GM18508 (cell line): ENCODE results near the gene PANK2.
A peak's percentile ranks its signal among the peaks of the same experiment; 100 is the strongest.

Source experiments
- ATAC-seq: cut with Tn5 transposase; IDR thresholded peaks from one replicate; pipeline ENCODE4 v1.9.1; 2021; ENCODE audit warnings: moderate number of reproducible peaks; ENCODE audit not compliant: insufficient read depth, unreplicated experiment

The PANK2 gene

DNA sequence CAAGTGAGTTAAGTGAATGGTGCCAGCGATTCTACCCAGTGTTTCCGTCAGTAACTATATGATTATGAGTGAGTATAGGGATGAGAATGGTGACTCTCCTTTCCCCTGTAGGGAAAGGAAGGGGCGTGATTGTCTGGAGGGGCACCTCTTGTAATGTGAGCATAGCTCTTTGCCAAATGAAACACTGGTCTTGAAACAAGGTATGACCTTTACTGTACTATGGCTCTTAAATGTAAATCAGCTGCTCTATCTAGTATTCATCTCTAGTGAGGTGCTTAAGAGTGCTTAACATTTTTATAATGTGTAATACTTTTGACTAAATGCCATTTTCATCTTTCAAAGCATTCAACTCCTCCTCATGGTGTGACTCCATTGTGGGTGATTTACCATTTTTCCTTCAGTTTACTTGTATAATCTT, 11.0 kb downstream of the PANK2 start:
- ATAC-seq = no peak

- ATAC-seq = no peak
These were observed 12.0 kb downstream of the PANK2 start for GRCh38 chr20:3901028-3901705.

DNA sequence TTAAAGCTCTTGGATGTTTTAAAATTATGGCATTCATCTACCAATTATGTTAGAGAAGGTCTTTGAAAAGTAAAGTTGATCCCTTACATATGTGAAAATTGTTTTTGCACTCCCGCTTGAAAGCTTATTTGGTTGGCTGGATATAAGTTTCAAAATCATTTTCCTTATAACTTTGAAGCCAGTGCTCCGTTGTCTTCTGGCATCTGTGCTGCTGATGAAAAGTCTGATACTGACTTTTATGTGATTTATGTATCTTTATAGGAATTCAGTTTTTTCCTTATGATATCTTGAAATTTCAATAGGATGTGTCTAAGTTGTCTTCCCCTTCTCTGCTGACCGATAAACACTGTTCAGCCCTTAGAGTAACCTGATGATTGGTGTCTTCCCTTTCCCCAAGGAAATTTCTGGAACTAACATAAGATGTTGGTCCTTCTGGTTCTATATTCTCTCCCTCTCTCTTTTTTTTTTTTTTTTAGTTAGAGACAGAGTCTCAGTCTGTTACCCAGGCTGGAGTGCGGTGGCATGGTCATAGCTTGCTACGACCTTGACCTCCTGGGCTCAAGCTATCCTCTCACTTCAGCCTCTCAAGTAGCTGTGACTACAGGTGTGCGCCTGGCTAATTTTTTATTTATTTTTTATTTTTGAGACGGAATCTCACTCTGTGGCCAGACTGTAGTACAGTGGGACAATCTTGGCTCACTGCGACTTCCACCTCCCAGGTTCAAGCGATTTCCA, 12.7 kb downstream of the PANK2 start:
- ATAC-seq = no peak

GRCh38 chr20:3902446-3902845, 13.3 kb downstream of the PANK2 start:
- no peak for ATAC-seq

GRCh38 chr20:3904224-3904623, 15.0 kb downstream of the PANK2 start:
- no peak for ATAC-seq

- ATAC-seq = no peak
These were observed 15.7 kb downstream of the PANK2 start for GRCh38 chr20:3904857-3905256.

- ATAC-seq = peak; percentile 69
These were observed 17.8 kb downstream of the PANK2 start for GRCh38 chr20:3906744-3907721.

DNA sequence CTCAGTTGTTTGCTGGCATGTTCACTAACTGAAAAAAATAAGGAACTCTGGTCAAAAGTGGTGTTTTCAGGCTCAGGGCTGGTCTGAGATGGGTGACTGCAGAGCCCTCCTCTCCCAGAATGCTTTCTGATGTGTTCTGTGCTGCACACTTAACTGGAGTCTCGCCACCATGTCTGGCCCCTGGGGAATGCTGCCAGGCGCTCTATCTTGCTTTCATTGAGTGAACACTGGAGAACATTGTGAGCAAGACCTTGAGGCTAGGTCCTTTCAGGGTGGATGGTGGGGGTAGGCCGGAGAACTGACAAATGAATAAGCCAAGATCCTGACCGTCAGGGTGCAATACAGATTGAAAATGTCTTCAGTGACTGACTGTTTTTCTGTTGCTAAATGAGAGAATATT, 19.5 kb downstream of the PANK2 start:
- no peak for ATAC-seq

- no peak for ATAC-seq
These were observed 20.8 kb downstream of the PANK2 start for GRCh38 chr20:3909952-3910366.

DNA sequence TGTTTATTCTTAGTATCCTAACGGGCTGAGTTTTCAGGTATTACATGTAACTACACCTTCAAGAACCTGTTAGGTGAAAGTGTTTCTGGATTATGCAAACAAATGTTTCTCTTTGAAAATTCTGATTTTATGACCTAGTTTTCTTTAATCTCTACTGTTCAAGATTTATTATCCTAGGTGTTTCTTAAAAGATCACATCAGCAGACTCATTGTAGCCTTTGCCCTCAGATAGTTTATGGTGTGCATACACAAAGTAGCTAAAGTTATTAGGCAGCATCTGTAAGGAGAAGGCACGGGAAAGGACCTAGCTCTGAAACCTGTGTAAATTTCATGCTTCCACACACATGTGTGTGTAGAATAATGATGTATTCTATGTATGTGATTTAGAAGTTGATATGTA, 21.7 kb downstream of the PANK2 start:
- ATAC-seq = no peak

DNA sequence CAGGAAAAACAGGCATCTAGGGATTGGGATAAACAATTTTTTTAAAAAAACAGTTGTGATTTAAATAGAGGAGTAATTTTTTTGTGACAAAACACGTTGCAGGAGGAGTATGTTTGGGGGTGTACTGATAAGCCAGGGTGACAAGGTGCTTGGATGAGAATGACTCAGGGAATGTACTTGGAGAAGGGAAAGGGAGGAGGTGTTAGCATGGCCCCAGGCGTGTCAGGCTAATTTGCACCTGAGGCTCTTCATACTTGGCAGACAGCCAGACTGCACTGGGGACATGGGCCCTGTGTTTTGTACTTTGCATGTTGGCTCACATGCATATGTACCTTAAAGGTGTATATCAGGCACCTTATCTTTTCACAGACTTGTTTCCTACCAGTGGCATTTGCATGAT, 22.8 kb downstream of the PANK2 start:
- no peak for ATAC-seq

GRCh38 chr20:3914446-3914845, 25.3 kb downstream of the PANK2 start:
- ATAC-seq = no peak

DNA sequence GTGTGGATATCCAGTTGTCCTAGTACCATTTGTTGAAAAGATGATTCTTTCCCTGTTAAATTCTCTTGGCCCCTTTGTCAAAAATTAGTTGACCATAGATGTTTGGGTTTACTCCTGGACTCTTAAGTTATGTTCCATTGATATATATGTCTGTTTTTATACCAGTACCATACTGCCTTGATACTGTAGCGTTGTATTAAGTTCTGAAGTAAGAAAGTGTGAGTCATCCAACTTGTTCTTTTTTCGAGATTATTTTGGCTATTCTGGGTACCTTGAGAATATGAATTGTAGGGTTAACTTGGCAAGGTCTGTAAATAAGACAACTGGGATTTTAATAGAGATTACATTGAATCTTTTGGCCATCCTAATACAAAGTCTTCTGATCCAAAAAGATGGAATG, 26.5 kb downstream of the PANK2 start:
- no peak for ATAC-seq

DNA sequence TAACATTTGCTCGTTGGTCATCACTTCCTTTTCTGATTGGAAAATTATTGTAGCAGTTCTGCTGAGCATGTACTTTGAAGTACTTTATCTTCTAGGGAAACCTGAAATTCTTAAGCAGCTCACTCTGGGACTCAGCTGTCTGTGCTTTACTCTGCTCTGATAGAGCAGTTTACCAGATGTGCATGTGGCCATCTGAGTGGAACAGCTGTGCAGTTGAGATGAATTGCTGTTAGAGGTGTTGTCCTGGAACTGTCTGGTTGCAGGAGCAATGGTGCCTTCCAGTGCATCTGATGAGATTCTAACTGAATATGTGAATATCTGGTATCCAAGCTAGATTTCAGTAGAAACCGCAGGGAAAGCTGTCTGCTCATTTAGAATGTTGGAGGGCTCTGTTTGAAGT, 27.2 kb downstream of the PANK2 start:
- ATAC-seq = no peak

DNA sequence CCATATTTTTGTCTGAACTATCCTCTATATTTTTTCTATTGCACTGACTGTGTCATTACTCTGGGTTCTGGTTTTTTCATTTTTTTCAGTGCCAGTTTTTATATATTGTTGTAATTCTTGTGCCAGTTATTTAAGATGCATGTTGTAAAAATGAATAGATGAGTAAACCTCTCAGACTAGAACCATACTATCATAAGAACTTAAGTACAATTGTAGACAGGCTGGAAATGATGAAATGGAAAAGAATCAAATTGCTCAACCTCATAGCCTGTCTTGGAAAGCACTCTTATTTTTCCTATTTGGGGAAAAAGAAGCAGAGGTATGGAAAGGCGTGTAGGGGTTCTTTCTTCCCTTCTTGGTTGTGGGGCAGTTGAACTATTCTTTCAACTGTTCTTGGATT, 30.2 kb downstream of the PANK2 start:
- ATAC-seq = no peak

DNA sequence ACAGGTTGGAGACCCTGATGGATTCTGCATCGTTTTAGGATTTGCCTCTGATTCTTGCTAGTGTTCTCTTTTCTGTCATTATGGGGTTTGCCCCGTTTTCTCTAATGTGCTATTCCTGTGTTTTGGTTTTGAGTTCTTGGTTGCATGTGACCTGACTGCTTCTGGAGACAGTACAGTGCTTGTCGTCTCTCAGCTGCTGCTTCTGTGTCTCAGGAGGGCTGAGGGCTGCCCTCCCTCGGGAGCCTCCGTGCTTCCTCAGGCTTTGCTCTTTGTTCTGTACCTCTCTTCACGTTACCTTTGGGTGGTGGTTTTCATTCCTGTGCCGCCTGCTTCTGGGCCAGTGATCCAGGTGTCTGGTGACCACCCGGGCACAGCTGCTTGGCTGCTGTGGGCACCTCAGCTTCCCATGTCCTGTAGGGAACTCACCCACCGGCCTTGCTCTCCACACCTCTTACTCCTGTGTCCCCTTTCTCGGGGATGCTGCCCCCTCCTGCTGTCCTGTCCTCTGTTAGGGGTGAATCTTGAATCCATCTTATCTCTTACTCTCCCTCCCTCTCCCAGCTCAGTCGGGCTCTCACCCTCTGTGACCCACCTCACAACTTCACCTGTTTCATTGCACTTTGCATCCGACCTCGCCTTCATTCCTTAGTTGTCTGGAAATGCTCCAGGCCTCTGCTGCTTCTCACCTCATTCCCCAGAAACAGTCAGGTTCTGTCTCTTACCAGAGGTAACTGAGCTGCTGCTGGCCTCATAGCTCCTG, 33.2 kb downstream of the PANK2 start:
- no peak for ATAC-seq

DNA sequence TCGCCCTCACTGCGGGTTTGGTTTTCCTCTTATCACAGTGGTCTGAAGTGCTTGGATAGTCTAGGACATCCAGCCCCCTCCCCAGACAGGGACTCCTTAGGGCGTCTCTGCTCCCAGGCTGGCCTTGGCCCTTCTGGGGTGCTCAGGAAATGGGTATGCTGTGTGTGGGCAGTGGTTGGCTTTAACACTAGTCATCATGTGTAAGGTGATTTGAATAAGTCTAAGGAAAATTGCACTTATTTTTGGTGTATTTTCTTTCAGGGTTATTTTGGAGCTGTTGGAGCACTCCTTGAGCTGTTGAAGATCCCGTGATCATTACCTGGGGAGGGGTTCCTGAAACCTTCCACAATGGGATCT, 33.8 kb downstream of the PANK2 start:
- ATAC-seq = no peak

DNA sequence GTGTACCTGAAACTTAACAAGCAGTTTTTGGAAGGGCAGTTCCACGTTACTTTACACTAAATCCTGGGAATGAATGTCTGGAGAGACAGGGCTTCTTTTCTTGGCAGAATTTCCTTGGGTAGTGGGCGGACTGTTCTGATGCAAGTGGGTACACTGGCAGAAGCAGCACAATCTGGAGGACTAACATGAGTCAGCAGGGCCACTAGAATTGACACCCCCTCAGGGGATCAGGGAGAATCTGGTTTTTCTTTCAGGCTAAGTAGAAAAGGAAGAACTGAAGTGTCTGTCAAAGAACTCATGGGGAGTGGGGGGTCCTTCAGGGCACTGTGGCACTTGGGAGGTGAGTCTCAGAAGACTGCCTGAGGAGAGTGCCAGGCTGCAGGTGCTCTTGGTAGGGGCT, 34.6 kb downstream of the PANK2 start:
- ATAC-seq = no peak

DNA sequence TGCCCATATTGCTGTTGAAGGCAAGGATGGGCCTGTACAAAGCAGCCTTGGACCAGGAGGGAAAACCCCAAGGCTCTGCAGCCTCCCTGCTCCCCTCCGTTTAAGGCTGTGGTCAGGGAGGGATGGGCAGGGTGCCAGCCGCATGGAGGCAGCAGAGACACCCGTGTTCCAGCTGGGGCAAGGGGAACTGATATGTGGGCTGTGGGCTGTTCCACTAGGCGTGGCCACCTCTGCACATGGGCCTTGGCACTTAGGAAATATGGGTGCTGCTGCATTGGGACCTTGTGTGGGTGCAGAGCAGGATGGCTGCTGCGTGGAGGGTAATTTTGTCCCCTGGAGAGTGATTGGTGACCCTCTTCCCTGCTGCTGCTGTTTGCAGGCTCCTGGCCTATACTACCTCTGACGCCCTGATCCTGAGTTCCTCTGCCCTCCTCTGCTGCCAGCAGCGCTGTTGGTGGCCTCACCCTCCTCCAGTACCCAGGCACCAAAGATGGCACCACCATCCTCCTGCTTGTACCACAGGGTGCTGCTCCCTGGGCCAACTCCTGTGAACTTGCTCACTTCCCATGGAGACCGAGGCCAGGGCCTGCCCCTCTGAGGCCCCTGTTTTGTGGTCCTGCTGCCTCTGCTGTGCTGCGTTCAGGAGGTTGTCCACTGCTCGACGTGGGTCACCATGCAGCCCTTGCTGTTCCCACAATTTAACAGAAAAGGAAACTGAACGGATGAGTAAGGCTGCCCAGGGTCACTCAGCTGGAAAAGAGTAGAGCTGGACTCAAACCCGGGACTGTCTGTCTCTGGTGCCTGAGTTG, 35.3 kb downstream of the PANK2 start:
- no peak for ATAC-seq
